NCI-H774 (cell line): ENCODE measurements around the gene FMNL2.
"Not testable (repeated sequence)": the region's sequence is repeated elsewhere in the genome, so short reads cannot be mapped to it uniquely, and the experiment has no call there.

Source experiments
- DNase-seq: peaks from one replicate; lab custom pipeline; 2025; lab: John Stamatoyannopoulos, UW

Gene FMNL2

DNA sequence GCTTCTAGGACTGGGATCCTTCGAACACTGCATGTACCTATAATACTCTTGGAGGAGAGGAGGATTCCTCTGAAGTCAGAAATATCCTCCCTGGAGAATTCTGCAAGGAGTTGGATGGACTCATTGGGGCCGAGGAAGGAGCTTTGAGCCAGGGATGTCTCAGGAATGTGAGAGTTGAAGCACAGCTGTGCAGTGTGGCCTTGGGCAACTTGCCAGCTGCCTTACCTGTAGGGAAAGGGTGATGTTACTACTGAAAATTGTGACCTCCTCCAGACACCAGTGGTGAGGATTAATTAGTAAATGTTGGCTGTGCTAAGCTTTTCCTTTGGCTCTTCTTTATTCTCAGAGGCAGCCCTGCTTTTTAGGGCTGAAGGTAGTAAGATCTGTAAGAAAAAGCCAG lies 41.4 kb downstream of the FMNL2 start:
- DNase-seq: no peak

DNA sequence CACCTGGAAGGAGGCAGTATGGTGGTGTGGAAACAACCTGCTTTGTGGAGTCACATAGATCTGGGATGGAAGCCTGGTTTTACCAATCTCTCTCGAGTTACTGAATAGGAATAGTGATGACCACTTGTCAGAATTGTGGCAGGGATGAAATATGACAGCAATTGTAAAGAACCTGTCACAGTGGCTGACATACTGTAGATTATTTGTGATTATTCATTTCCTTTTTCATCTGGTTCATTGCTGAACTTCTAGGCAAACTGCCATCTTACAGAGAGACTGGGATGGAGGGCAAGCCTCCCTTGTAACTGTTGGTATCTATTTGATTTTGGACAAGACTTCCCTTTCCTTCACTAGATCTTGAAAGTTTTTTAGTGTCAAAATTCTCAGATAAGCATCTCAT lies 42.0 kb downstream of the FMNL2 start:
- DNase-seq: no peak

DNA sequence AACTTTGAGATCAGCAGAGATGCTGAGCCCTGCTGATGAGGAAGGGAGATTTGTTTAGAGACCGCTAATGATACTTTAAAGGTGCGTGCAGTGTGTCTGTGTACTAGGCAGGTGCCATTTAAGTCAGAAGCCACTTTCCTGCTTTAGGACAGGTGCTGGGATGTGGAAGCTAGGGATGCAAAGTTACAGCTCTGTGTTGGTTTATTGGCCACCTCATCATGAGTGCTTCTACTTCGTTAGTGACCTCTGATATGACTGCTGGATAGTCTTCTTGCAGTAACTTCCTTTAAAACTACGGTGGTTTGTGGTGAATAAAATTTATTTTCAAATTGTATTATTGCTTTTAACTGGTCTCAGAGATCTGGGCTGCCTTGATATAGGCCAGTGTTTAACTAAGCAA lies 44.1 kb downstream of the FMNL2 start:
- no peak for DNase-seq

GRCh38 chr2:152380261-152381055 lies 45.5 kb downstream of the FMNL2 start:
- DNase-seq: no peak

- DNase-seq: no peak
Observed at GRCh38 chr2:152383702-152384101, 48.7 kb downstream of the FMNL2 start.

DNA sequence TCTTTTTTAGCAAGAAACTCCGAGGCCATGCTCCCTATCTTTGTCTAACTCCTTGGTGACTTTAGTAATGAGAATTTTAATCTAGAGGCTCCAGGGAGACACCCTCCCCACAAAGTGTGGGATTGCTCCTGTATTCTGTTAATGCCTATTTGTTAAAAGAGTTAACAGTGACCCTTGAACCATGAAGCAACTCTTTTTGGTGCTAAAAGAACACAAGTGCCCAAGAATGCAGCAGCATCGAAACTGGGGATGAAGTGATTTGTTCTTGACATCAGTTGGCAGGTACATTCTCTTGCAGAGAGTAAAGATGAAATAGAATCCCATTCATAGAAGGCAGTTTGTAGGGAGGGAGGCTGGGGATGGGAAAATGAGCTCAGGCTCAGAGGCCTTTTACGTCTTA lies 50.0 kb downstream of the FMNL2 start:
- no peak for DNase-seq

DNA sequence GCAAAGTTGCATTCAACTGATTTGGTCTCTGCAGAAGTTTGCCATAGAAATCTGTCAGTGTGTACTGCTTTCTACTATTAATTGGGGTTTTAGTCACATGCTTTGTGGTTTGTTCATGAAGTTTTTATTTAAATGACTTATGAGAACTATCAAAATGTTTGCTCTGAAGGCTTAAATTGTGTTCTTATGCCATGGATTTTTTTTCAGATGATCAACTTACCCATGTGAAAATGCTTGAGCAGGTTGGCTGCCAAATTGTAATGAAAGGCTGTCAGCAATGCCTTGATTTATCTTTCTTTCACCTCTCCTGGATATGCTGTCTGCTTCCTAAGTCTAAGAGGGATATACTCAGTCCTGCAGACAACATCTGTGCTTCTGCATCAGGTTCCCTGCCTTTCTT lies 50.7 kb downstream of the FMNL2 start:
- DNase-seq: no peak

- DNase-seq: no peak
Observed at GRCh38 chr2:152386266-152386665, 51.3 kb downstream of the FMNL2 start.

DNA sequence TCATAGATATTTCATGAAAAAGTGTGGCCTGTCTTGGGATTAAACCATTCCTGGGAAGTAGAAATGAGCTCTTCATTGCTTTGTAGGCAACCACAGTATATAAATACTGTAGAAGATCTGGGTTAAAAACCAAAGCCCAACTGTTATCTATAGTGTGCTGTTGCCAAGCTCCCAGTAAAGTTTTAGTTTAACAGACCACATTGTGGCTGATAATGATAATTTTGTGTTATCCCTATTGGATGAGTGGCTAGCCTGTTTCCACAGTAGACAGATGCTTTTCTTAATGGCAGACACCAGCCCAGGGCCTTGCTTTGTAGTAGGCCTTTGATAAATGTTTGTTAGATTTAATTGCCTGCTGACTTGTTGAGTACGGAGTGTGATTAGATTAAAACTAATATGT lies 52.1 kb downstream of the FMNL2 start:
- DNase-seq: no peak

- not testable (repeated sequence) for DNase-seq
Observed at GRCh38 chr2:152388269-152388668, 53.3 kb downstream of the FMNL2 start.

DNA sequence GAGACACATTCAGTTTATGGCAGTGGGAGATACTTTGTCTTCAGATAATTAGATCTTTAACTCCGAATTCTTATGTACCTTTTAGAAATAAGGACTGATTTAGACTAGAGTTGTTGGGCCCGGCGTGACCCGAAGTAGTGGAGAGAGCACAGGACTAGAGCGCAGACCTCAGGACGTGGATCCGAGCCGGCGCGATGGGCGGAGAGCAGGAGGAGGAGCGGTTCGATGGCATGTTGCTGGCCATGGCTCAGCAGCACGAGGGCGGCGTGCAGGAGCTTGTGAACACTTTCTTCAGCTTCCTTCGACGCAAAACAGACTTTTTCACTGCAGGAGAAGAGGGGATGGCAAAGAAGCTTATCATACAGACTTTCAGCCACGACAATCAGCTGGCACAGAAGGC lies 54.5 kb downstream of the FMNL2 start:
- DNase-seq: no peak

GRCh38 chr2:152390837-152391236 lies 55.9 kb downstream of the FMNL2 start:
- DNase-seq: no peak

DNA sequence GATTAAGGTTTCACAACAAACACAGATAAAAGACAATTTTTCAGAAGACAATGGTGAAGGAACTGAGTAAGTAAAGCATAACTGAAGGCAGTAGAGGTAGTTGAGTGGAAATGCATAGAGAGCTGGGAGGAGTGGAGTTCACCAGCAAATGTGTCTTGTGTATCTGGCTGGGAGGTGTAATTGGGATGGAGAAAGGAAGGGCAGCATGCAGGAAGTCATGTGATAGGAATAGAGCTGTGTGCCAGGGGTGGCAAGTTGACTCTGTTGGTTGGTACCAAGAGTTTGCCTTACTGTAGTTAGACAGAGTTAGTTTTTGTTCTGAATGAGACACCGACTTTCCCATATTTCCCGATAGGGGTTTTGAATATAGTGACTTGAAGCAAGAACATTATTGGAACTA lies 56.3 kb downstream of the FMNL2 start:
- DNase-seq: no peak

- DNase-seq: no peak
Observed at GRCh38 chr2:152393377-152393776, 58.4 kb downstream of the FMNL2 start.

GRCh38 chr2:152394326-152394725 lies 59.4 kb downstream of the FMNL2 start:
- DNase-seq: no peak

- DNase-seq: no peak
Observed at GRCh38 chr2:152395103-152395502, 60.1 kb downstream of the FMNL2 start.

GRCh38 chr2:152395572-152395971 lies 60.6 kb downstream of the FMNL2 start:
- no peak for DNase-seq

- DNase-seq: no peak
Observed at GRCh38 chr2:152396051-152396511, 61.1 kb downstream of the FMNL2 start.

GRCh38 chr2:152396763-152397162 lies 61.8 kb downstream of the FMNL2 start:
- no peak for DNase-seq

GRCh38 chr2:152399003-152399402 lies 64.0 kb downstream of the FMNL2 start:
- no peak for DNase-seq

DNA sequence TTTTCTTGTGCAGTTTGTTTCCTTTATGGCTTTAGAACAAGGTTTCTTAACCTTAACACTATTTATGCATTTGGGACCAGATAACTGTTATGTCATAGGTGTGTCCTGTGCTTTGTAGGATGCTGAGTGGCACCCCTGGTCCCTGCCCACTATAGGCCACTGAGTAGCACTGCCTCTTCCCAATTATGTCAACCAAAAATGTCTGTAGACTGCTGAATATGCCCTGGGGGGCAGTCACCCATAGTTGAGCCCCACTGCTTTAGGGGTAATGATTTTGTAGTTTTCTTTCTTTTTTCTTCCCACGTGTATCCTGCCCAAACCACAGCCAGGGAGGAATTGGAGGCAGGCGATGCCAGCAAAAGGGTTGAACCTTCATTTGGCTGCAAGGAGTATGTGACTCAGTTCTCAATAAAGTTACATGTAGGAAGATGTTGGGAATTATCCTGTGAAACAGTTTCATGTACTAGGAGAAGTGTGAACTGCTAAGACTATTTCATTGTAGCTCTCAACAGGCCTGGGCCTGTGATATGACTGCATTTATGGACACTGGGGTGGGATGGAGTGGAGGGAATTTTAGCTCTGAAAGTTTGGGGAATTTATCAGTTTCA lies 65.7 kb downstream of the FMNL2 start:
- DNase-seq: no peak

DNA sequence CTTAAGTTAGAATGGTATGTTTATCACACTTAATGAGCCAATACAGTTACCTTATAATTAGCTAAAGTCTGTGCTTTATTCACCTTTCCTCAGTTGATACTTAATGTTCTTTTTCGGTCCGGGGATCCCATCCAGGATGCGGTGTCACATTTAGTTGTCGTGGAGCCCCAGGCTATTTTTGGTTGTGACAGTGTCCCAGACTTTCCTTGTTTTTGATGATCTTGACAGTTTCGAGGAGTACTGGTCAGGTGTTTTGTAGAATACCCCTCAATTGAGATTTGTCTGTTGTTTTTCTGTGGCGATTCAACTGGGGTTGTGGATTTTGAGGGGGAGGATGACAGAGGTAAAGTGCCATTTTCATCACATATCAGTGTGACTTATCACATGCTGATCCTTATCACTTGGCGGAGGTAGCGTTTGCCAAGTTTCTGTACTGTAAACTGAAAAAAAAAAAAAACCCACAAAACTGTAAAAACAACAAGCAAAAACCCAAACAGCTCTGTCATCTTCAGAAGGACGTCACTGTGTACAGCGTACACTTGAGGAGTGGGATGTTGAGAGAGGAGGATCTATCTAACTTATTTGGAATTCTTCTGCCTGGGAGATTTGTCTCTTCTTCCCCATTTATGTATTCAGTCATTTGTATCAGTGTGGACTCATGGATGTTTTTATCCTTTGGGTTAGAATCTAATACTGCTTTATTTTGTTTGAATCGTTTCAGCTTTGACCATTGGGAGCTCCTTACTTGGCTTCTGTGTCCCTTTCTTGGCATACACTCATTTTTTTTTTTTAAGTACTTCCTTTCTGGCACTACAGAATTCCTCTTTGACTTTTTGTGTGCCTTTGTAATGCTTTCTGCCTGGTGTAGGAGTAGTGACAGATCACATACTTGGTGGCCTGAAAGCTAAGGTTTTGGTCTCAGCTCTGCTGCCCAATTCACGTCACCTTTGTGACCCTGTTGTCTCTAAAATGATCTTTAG lies 68.1 kb downstream of the FMNL2 start:
- DNase-seq: no peak
